Activated CD4-positive, alpha-beta T cell treated with anti-CD3 and anti-CD28 coated beads, Interleukin-2, amount 50 U/mL, for 24 hours (primary cell): Measurements from ENCODE around the gene PCGF3.
"Not testable (repeated sequence)": the region's sequence is repeated elsewhere in the genome, so short reads cannot be mapped to it uniquely, and the experiment has no call there.

Source experiments
- DNase-seq, 2 donors: peaks; one replicate each; pipeline ENCODE4 v3.0.0-alpha.2; 2020; ENCODE audit warnings: low read depth in 1 of 2, low spot score in 1 of 2

The PCGF3 gene

GRCh38 chr4:762211-763190, 56.9 kb downstream of the PCGF3 start:
- DNase-seq = no peak

- DNase-seq = no peak
Observed at GRCh38 chr4:763191-763810, 57.7 kb downstream of the PCGF3 start.

GRCh38 chr4:763922-764321, 58.3 kb downstream of the PCGF3 start:
- DNase-seq = no peak

GRCh38 chr4:764405-765169, 59.0 kb downstream of the PCGF3 start:
- DNase-seq = no peak

- no peak for DNase-seq
Observed at GRCh38 chr4:766152-766515, 60.5 kb downstream of the PCGF3 start.

- no peak for DNase-seq
Observed at GRCh38 chr4:766559-767283, 61.1 kb downstream of the PCGF3 start.

GRCh38 chr4:768076-768475, 62.4 kb downstream of the PCGF3 start:
- DNase-seq = no peak

GRCh38 chr4:768995-769394, 63.4 kb downstream of the PCGF3 start:
- DNase-seq = no peak

- DNase-seq = no peak
Observed at GRCh38 chr4:769511-769910, 63.9 kb downstream of the PCGF3 start.

- DNase-seq = no peak
Observed at GRCh38 chr4:770022-770421, 64.4 kb downstream of the PCGF3 start.

GRCh38 chr4:771464-771863, 65.8 kb downstream of the PCGF3 start:
- no peak for DNase-seq

- DNase-seq = no peak
Observed at GRCh38 chr4:772118-772517, 66.5 kb downstream of the PCGF3 start.

- no peak for DNase-seq
Observed at GRCh38 chr4:772776-773175, 67.1 kb downstream of the PCGF3 start.

GRCh38 chr4:773214-773613, 67.6 kb downstream of the PCGF3 start:
- no peak for DNase-seq

- DNase-seq = not testable (repeated sequence)
Observed at GRCh38 chr4:774419-775092, 68.9 kb downstream of the PCGF3 start.

GRCh38 chr4:775485-775884, 69.9 kb downstream of the PCGF3 start:
- DNase-seq = not testable (repeated sequence)

- DNase-seq = no peak
Observed at GRCh38 chr4:776743-777441, 71.3 kb downstream of the PCGF3 start.

GRCh38 chr4:777520-778262, 72.1 kb downstream of the PCGF3 start:
- DNase-seq = no peak

GRCh38 chr4:779555-779954, 73.9 kb downstream of the PCGF3 start:
- DNase-seq = no peak
